ENCODE measurements around the gene HTRA1.

HTRA1 gene

GRCh38 chr10:122531261-122531660, 69.9 kb downstream of the HTRA1 start:
- no peaks in the 10 kb centered on the region for H3K27me3 ChIP-seq (ENCODE audit: insufficient read depth, insufficient read length)
- H3K9ac ChIP-seq (ENCODE audit: insufficient read length, low read depth), result no peak overlapping the region
- H3K9me3 ChIP-seq (ENCODE audit: insufficient read depth, low read length), result no peaks in the 10 kb centered on the region
- no peak for DNase-seq (ENCODE audit: low read depth, low spot score)
- H3K4me3 ChIP-seq (ENCODE audit: insufficient read length, low read depth), result no peak overlapping the region
- no peak for TF ChIP-seq YY1 (IDR thresholded peaks at IDR 0.05; ENCODE audit: insufficient read depth, insufficient read length)
- H3K4me1 ChIP-seq (ENCODE audit: insufficient read depth, insufficient read length), result no peaks in the 10 kb centered on the region
- H3K36me3 ChIP-seq (ENCODE audit: insufficient read depth, insufficient read length, low read length), result no peaks in the 10 kb centered on the region

DNA sequence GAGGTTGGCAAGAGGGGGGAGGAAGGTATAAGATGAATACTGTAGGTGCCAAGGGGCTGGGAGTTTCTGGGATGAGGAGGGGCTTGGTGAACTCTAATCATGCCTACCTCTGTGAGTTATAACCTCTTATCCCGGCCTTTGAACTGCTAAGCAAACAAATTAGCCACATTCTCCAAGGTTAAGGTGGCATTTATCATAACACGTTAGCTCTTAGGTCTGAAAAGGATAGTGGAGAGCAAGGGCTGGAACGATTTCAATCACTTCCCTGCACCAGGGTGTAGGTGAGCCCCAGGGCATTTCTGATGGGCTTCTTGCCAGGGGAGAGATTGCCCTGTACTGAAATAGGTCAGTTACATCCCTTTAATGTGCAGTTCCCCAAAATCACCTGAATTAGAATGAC, 70.6 kb downstream of the HTRA1 start:
- no peak overlapping the region for H3K4me3 ChIP-seq (ENCODE audit: insufficient read length, low read depth)
- H3K9ac ChIP-seq (ENCODE audit: insufficient read length, low read depth), result no peak overlapping the region
- no peaks in the 10 kb centered on the region for H3K36me3 ChIP-seq (ENCODE audit: insufficient read depth, insufficient read length, low read length)
- DNase-seq (ENCODE audit: low read depth, low spot score), result no peak
- H3K9me3 ChIP-seq (ENCODE audit: insufficient read depth, low read length), result no peaks in the 10 kb centered on the region
- no peak for TF ChIP-seq ZNF274 (IDR thresholded peaks at IDR 0.05; ENCODE audit: low read depth, low read length)
- no peaks in the 10 kb centered on the region for H3K4me1 ChIP-seq (ENCODE audit: insufficient read depth, insufficient read length)
- no peaks in the 10 kb centered on the region for H3K27me3 ChIP-seq (ENCODE audit: insufficient read depth, insufficient read length)

- Histone ChIP-seq H3K36me3 (ENCODE audit: insufficient read depth, insufficient read length, low read length) (no peaks in the 10 kb centered on the region), H3K27me3 (ENCODE audit: insufficient read depth, insufficient read length) (no peaks in the 10 kb centered on the region), H3K4me3 (ENCODE audit: insufficient read length, low read depth) (no peak overlapping the region), H3K4me1 (ENCODE audit: insufficient read depth, insufficient read length) (no peaks in the 10 kb centered on the region), H3K9ac (ENCODE audit: insufficient read length, low read depth) (no peak overlapping the region), H3K9me3 (ENCODE audit: insufficient read depth, low read length) (no peaks in the 10 kb centered on the region)
- DNase-seq (ENCODE audit: low read depth, low spot score), result no peak
- TF ChIP-seq ZNF274 (IDR thresholded peaks at IDR 0.05; ENCODE audit: low read depth, low read length) (no peak), YY1 (IDR thresholded peaks at IDR 0.05; ENCODE audit: insufficient read depth, insufficient read length) (no peak), SUZ12 (IDR thresholded peaks at IDR 0.05; ENCODE audit: extremely low read depth, insufficient read depth, insufficient read length) (no peak)
Measured at GRCh38 chr10:122532601-122533296, 71.4 kb downstream of the HTRA1 start.

GRCh38 chr10:122537545-122537944, 76.2 kb downstream of the HTRA1 start:
- TF ChIP-seq YY1 (IDR thresholded peaks at IDR 0.05; ENCODE audit: insufficient read depth, insufficient read length), result no peak
- Histone ChIP-seq H3K4me3 (ENCODE audit: insufficient read length, low read depth) (no peak overlapping the region), H3K9ac (ENCODE audit: insufficient read length, low read depth) (no peak overlapping the region), H3K27me3 (ENCODE audit: insufficient read depth, insufficient read length) (no peaks in the 10 kb centered on the region), H3K4me1 (ENCODE audit: insufficient read depth, insufficient read length) (no peaks in the 10 kb centered on the region), H3K36me3 (ENCODE audit: insufficient read depth, insufficient read length, low read length) (no peaks in the 10 kb centered on the region), H3K9me3 (ENCODE audit: insufficient read depth, low read length) (no peaks in the 10 kb centered on the region)
- DNase-seq (ENCODE audit: low read depth, low spot score), result no peak

DNA sequence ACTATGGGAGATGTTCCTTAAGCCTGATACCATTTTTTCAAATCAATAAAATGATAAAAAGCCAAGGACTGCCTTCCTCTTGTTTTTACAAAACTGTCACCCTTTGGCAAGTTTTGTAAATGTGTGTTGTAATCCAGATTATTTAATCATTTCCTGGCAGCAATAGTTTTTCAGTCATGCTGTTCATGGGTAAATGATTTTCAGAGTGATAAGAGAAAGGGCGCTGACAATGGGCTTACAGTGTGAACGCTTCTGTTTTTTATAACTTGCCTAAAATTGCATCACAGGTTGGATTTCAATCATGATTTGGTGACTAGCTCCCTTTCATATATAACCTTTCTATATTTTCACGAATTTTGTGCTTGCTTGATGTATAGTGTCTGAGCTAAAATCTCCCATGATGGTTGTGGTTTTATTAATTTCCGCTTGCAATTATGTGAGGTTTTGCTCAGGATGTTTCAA, 80.2 kb downstream of the HTRA1 start:
- H3K4me3 ChIP-seq (ENCODE audit: insufficient read length, low read depth), result no peak overlapping the region
- no peaks in the 10 kb centered on the region for H3K27me3 ChIP-seq (ENCODE audit: insufficient read depth, insufficient read length)
- H3K9ac ChIP-seq (ENCODE audit: insufficient read length, low read depth), result no peak overlapping the region
- DNase-seq (ENCODE audit: low read depth, low spot score), result no peak
- H3K9me3 ChIP-seq (ENCODE audit: insufficient read depth, low read length), result no peaks in the 10 kb centered on the region
- TF ChIP-seq SUZ12 (IDR thresholded peaks at IDR 0.05; ENCODE audit: extremely low read depth, insufficient read depth, insufficient read length) (no peak), ZNF274 (IDR thresholded peaks at IDR 0.05; ENCODE audit: low read depth, low read length) (no peak)
- no peaks in the 10 kb centered on the region for H3K4me1 ChIP-seq (ENCODE audit: insufficient read depth, insufficient read length)
- H3K36me3 ChIP-seq (ENCODE audit: insufficient read depth, insufficient read length, low read length), result no peaks in the 10 kb centered on the region

- Histone ChIP-seq H3K36me3 (ENCODE audit: insufficient read depth, insufficient read length, low read length) (no peaks in the 10 kb centered on the region), H3K4me3 (ENCODE audit: insufficient read length, low read depth) (no peak overlapping the region), H3K9me3 (ENCODE audit: insufficient read depth, low read length) (no peaks in the 10 kb centered on the region), H3K27me3 (ENCODE audit: insufficient read depth, insufficient read length) (no peaks in the 10 kb centered on the region), H3K4me1 (ENCODE audit: insufficient read depth, insufficient read length) (no peaks in the 10 kb centered on the region), H3K9ac (ENCODE audit: insufficient read length, low read depth) (no peak overlapping the region)
- TF ChIP-seq SUZ12 (IDR thresholded peaks at IDR 0.05; ENCODE audit: extremely low read depth, insufficient read depth, insufficient read length) (no peak), ZNF274 (IDR thresholded peaks at IDR 0.05; ENCODE audit: low read depth, low read length) (no peak), YY1 (IDR thresholded peaks at IDR 0.05; ENCODE audit: insufficient read depth, insufficient read length) (no peak)
- no peak for DNase-seq (ENCODE audit: low read depth, low spot score)
Measured at GRCh38 chr10:122543676-122544445, 82.5 kb downstream of the HTRA1 start.

DNA sequence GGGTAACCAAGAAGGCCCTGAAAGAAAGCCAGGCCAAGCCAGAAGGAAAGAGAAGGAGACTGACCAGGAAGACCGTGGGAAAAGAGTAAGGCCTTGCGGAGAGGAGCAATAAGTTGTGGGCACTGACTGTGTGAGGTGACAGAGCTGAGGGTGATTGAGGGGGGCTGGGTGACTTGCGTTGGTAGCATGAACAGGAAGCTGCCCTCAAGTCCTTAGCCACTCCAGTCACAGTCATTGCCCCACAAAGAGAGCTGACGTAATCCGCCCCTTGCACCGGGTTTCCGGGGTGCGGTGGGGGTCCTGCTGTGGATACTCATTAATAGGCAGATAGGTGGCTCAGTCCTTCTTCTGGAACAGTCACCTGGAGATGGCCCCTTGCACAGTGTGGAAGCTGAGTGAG, 83.1 kb downstream of the HTRA1 start:
- Histone ChIP-seq H3K27me3 (ENCODE audit: insufficient read depth, insufficient read length) (no peaks in the 10 kb centered on the region), H3K9ac (ENCODE audit: insufficient read length, low read depth) (no peak overlapping the region), H3K4me1 (ENCODE audit: insufficient read depth, insufficient read length) (no peaks in the 10 kb centered on the region), H3K4me3 (ENCODE audit: insufficient read length, low read depth) (no peak overlapping the region), H3K36me3 (ENCODE audit: insufficient read depth, insufficient read length, low read length) (no peaks in the 10 kb centered on the region), H3K9me3 (ENCODE audit: insufficient read depth, low read length) (no peaks in the 10 kb centered on the region)
- TF ChIP-seq YY1 (IDR thresholded peaks at IDR 0.05; ENCODE audit: insufficient read depth, insufficient read length) (no peak), ZNF274 (IDR thresholded peaks at IDR 0.05; ENCODE audit: low read depth, low read length) (no peak), SUZ12 (IDR thresholded peaks at IDR 0.05; ENCODE audit: extremely low read depth, insufficient read depth, insufficient read length) (no peak)
- no peak for DNase-seq (ENCODE audit: low read depth, low spot score)

Measured in NT2/D1 (cell line).